Thyroid gland (tissue), 4 donors: Measurements from ENCODE around the gene PTPRN2.

Experiments
- POLR2A ChIP-seq, 2 donors: fragments of 450-650 bp; IDR thresholded peaks; one replicate each; pipeline ENCODE4 v1.6.1; 2017; ENCODE audit warnings: antibody characterized with exemption in 2 of 2, mild to moderate bottlenecking in 2 of 2, moderate library complexity in 1 of 2
- TF ChIP-seq, protein P1 (sequence below), 6 experiments: fragments of 200-600 bp in 3 of 6; fragments of 450-650 bp in 3 of 6; sonication (generic) in 3 of 6; IDR thresholded peaks; one replicate each; pipeline ENCODE4 v1.5.1; 2016 to 2019; ENCODE audit warnings: antibody characterized with exemption in 6 of 6, mild to moderate bottlenecking in 2 of 6, inconsistent platforms in 1 of 6, moderate library complexity in 1 of 6

DNA sequence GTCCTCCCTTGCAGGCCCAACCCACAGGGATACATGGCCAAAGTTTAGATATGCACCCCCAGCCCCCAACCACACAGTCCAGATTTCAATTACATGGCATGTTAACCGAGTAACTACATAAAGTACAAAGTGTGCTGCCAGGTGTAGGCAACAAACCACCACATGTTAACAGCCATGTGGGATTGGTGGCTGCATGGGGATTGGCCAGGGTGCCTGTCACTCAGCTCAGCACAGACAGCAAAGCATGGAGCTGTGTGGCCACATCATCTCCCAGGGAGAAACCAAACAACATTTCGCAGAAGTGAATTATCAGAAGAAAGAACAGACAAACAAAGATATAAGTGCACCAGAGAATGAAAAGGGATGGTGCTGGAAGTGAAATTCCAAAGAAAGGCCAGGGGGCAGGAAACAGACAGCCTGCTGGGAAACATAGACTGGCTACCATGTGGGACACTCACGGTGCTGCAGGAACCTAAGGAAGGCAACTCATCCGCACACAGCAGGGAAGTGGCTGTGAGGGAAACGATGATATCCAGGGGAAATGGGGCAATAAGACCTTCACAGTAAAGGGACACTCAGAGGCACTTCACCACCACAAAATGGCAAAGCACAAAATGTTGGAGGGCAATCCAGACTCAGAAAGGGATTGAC lies 171.2 kb downstream of the PTPRN2 start:
- TF ChIP-seq, protein P1, sequence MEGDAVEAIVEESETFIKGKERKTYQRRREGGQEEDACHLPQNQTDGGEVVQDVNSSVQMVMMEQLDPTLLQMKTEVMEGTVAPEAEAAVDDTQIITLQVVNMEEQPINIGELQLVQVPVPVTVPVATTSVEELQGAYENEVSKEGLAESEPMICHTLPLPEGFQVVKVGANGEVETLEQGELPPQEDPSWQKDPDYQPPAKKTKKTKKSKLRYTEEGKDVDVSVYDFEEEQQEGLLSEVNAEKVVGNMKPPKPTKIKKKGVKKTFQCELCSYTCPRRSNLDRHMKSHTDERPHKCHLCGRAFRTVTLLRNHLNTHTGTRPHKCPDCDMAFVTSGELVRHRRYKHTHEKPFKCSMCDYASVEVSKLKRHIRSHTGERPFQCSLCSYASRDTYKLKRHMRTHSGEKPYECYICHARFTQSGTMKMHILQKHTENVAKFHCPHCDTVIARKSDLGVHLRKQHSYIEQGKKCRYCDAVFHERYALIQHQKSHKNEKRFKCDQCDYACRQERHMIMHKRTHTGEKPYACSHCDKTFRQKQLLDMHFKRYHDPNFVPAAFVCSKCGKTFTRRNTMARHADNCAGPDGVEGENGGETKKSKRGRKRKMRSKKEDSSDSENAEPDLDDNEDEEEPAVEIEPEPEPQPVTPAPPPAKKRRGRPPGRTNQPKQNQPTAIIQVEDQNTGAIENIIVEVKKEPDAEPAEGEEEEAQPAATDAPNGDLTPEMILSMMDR (IDR thresholded peaks at IDR 0.05): no peak
- TF ChIP-seq POLR2A (IDR thresholded peaks at IDR 0.05): no peak
